GM18498 (cell line): ENCODE measurements around the gene LRRN3.

Source experiments
- ATAC-seq: cut with Tn5 transposase; IDR thresholded peaks from one replicate; pipeline ENCODE4 v1.9.1; 2021; ENCODE audit warnings: mild to moderate bottlenecking, moderate library complexity; ENCODE audit not compliant: unreplicated experiment

LRRN3 gene

DNA sequence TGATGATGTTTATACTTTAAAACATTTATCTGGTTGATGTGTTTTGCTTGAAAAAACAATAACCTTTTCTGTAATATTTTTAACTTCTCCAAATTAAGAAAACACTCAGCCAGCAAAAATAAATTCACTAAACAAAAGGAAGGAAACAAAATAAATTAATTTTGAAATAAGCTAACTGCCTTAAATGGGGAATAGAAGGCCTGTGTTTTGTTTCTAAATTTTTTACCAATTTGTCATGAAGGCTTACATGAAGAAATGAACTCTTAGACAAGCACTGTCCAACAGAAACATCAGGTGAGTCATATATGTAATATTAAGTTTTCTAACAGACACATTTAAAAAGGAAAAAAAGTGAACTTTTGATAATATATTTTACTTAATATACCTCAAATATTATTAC lies 68.5 kb downstream of the LRRN3 start:
- ATAC-seq = no peak

GRCh38 chr7:111160297-111160696 lies 69.4 kb downstream of the LRRN3 start:
- ATAC-seq = no peak

- ATAC-seq = no peak
Measured at GRCh38 chr7:111162692-111163091, 71.8 kb downstream of the LRRN3 start.

- no peak for ATAC-seq
Measured at GRCh38 chr7:111164442-111164841, 73.5 kb downstream of the LRRN3 start.

DNA sequence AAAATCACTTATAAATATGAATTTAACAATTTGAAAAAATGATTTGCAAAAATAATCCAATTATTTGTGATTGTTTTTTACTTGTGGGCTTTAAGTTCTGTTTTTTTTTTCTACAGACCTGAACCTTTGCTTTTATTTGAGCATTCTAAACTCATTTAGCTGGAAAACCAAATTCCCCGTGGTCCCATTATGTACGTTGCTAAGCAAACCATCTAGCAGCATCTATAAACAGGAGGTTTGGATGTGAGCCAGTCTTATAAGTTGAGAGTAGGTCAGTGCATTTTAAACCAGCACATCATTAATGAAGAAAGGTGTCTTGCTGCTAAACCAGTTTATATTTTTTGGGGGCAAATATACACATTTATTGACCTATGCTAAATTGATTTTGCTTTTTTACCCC lies 77.3 kb downstream of the LRRN3 start:
- ATAC-seq = no peak

- no peak for ATAC-seq
Measured at GRCh38 chr7:111172564-111173257, 81.8 kb downstream of the LRRN3 start.

GRCh38 chr7:111173528-111173927 lies 82.6 kb downstream of the LRRN3 start:
- ATAC-seq = no peak

- ATAC-seq = peak; percentile 72
Measured at GRCh38 chr7:111173990-111174389, 83.1 kb downstream of the LRRN3 start.

GRCh38 chr7:111174510-111174909 lies 83.6 kb downstream of the LRRN3 start:
- ATAC-seq = no peak
